Body of pancreas (tissue), 4 donors: ENCODE data around the gene TPO.

Experiments used
- POLR2A ChIP-seq, 3 donors: fragments of 450-650 bp; IDR thresholded peaks; one replicate each; pipeline ENCODE4 v1.6.1; 2016; ENCODE audit warnings: antibody characterized with exemption in 3 of 3, mild to moderate bottlenecking in 2 of 3
- TF ChIP-seq, protein P1 (sequence below), 7 experiments: fragments of 450-650 bp in 4 of 7; fragments of 200-600 bp in 3 of 7; sonication (generic) in 3 of 7; IDR thresholded peaks; one replicate each; pipeline ENCODE4 v1.5.1; 2016 to 2019; ENCODE audit warnings: antibody characterized with exemption in 7 of 7

DNA sequence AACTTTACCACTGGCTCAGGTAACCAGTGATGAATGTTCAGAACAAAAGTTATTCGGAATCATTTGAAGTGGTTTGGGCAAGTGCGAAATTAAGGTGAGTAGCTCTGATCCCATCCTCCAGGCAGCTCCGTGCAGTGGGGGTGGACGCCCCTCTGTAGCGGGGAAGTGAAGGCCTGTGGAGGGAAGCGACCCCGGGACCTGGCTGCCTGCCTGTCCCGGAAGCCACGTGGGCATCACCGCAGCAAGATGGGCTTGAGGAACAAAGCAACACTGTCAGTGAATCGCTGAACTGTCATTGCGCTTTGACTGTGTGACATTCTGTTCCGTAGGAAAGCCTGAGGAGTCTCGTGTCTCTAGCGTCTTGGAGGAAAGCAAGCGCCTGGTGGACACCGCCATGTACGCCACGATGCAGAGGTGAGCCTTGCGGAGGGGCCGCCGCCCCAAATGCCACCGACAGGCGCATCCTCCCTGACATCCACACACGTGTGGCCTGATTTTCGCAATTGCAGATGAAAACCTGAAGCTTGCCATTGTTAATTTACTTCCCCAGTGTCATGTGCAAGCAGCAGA, 9.5 kb downstream of the TPO start:
- TF ChIP-seq, protein P1, sequence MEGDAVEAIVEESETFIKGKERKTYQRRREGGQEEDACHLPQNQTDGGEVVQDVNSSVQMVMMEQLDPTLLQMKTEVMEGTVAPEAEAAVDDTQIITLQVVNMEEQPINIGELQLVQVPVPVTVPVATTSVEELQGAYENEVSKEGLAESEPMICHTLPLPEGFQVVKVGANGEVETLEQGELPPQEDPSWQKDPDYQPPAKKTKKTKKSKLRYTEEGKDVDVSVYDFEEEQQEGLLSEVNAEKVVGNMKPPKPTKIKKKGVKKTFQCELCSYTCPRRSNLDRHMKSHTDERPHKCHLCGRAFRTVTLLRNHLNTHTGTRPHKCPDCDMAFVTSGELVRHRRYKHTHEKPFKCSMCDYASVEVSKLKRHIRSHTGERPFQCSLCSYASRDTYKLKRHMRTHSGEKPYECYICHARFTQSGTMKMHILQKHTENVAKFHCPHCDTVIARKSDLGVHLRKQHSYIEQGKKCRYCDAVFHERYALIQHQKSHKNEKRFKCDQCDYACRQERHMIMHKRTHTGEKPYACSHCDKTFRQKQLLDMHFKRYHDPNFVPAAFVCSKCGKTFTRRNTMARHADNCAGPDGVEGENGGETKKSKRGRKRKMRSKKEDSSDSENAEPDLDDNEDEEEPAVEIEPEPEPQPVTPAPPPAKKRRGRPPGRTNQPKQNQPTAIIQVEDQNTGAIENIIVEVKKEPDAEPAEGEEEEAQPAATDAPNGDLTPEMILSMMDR (IDR thresholded peaks at IDR 0.05): no peak
- no peak for TF ChIP-seq POLR2A (IDR thresholded peaks at IDR 0.05)
